Endodermal cell (in vitro differentiated cells): ENCODE data around the gene MON1A. TPM values are rescaled to one million over a fixed set of nuclear protein-coding genes. Genes with fewer than 3 reads are reported as not detected.

ENCODE experiments used
- DNase-seq: peaks from one replicate; pipeline ENCODE4 v3.0.0-alpha.2; 2017
- H3K27ac ChIP-seq: 2 replicates; pipeline ENCODE4 v1.5.1; 2013; ENCODE audit warnings: mild to moderate bottlenecking, low read depth, low read length, moderate library complexity
- H3K27me3 ChIP-seq: 2 replicates; pipeline ENCODE4 v1.6.1; 2013; ENCODE audit warnings: mild to moderate bottlenecking, low read length, moderate library complexity; ENCODE audit not compliant: insufficient read depth, control insufficient read depth, poor library complexity, severe bottlenecking
- H3K36me3 ChIP-seq: 2 replicates; pipeline ENCODE4 v1.7.0; 2013; ENCODE audit warnings: mild to moderate bottlenecking, low read length, moderate library complexity; ENCODE audit not compliant: control insufficient read depth, insufficient read depth
- H3K4me1 ChIP-seq: one replicate; pipeline ENCODE4 v1.7.0; 2013; ENCODE audit warnings: low read length; ENCODE audit not compliant: control insufficient read depth, insufficient read depth
- H3K4me3 ChIP-seq: 2 replicates; pipeline ENCODE4 v1.5.1; 2013; ENCODE audit warnings: mild to moderate bottlenecking, low read length, moderate library complexity
- H3K9ac ChIP-seq: 2 replicates; pipeline ENCODE4 v1.6.1; 2013; ENCODE audit warnings: mild to moderate bottlenecking, low read length, moderate library complexity; ENCODE audit not compliant: poor library complexity, severe bottlenecking; ENCODE audit errors: extremely low read depth
- H3K9me3 ChIP-seq: 2 replicates; pipeline ENCODE4 v1.6.1; 2013; ENCODE audit warnings: mild to moderate bottlenecking, low read length, moderate library complexity; ENCODE audit not compliant: control insufficient read depth
- H3K27ac Mint-ChIP-seq: 2 replicates; pipeline ENCODE4 v1.8.0; 2020; ENCODE audit warnings: mixed read lengths
- H3K27me3 Mint-ChIP-seq: 2 replicates; pipeline ENCODE4 v1.8.0; 2021; ENCODE audit warnings: mild to moderate bottlenecking, mixed read lengths; ENCODE audit not compliant: insufficient read depth
- H3K36me3 Mint-ChIP-seq: 2 replicates; pipeline ENCODE4 v1.8.0; 2020; ENCODE audit warnings: low read depth, mixed read lengths
- H3K4me1 Mint-ChIP-seq: 2 replicates; pipeline ENCODE4 v1.8.0; 2020; ENCODE audit warnings: mixed read lengths
- H3K4me3 Mint-ChIP-seq: 2 replicates; pipeline ENCODE4 v1.8.0; 2020; ENCODE audit warnings: mild to moderate bottlenecking, moderate library complexity, mixed read lengths
- H3K9me3 Mint-ChIP-seq: 2 replicates; pipeline ENCODE4 v1.8.0; 2020; ENCODE audit warnings: mild to moderate bottlenecking, mixed read lengths
- WGBS, 2 experiments: methylation state at CpG; one replicate each; pipeline versions ENCODE4 v1.1.5 to v1.1.7; 2013; ENCODE audit warnings: missing lambda C conversion rate in 2 of 2, mixed read lengths in 1 of 2; ENCODE audit not compliant: insufficient coverage in 1 of 2, insufficient read length in 1 of 2; 5-methylcytosine and 5-hydroxymethylcytosine counted together
- total RNA-seq, 2 donors: library from RNA; stranded (reverse); fragmentation: NEBNext Ultra II Directional in 1 of 2; extraction: Animal tissue kit (Norgen Biotek cat#: 25700) in 1 of 2; gene quantifications; 2 replicates in 1 of 2; 3 replicates in 1 of 2; pipeline ENCODE4 v1.2.1, GENCODE V29; 2021
- TF ChIP-seq, protein P1 (sequence below): fragments of 200-600 bp; sonication (generic); conservative IDR thresholded peaks from 2 replicates; pipeline ENCODE4 v1.5.0; 2021; ENCODE audit warnings: antibody characterized with exemption, mild to moderate bottlenecking

The MON1A gene
- total RNA-seq, 2 donors from 2014 or later = 4.1 to 6.2 TPM

DNA sequence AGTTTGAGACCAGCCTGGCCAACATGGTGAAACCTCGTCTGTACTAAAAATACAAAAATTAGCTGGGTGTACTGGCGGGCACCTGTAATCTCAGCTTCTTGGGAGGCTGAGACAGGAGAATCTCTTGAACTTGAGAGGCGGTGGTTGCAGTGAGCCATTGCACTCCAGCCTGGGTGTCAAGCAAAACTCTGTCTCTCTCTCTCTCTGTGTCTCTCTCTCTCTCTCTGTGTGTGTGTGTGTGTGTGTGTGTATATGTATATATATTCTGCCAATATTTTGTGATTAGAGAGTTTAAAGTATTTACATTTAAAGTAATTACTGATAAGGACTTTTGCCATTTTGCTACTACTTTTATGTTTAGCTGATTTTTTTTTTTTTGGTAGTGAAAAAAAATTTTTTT is 26.0 kb upstream of the MON1A start:
- Mint-ChIP-seq H3K4me1 (peaks cover 3% of the 10 kb centered on the region), H3K4me3 (no peak overlapping the region), H3K36me3 (peaks cover 13% of the 10 kb centered on the region), H3K9me3 (no peaks in the 10 kb centered on the region), H3K27ac (no peak overlapping the region), H3K27me3 (no peaks in the 10 kb centered on the region)
- DNase-seq = no peak
- H3K9me3 ChIP-seq = no peaks in the 10 kb centered on the region
- 94 to 100% methylated on average over 2 to 3 of the region's 3 CpGs for WGBS, 2 experiments
- peaks cover 5% of the 10 kb centered on the region for H3K36me3 ChIP-seq
- no peaks in the 10 kb centered on the region for H3K4me1 ChIP-seq
- no peak overlapping the region for H3K27ac ChIP-seq
- no peaks in the 10 kb centered on the region for H3K27me3 ChIP-seq
- H3K9ac ChIP-seq = no peak overlapping the region
- no peak overlapping the region for H3K4me3 ChIP-seq
- TF ChIP-seq, protein P1, sequence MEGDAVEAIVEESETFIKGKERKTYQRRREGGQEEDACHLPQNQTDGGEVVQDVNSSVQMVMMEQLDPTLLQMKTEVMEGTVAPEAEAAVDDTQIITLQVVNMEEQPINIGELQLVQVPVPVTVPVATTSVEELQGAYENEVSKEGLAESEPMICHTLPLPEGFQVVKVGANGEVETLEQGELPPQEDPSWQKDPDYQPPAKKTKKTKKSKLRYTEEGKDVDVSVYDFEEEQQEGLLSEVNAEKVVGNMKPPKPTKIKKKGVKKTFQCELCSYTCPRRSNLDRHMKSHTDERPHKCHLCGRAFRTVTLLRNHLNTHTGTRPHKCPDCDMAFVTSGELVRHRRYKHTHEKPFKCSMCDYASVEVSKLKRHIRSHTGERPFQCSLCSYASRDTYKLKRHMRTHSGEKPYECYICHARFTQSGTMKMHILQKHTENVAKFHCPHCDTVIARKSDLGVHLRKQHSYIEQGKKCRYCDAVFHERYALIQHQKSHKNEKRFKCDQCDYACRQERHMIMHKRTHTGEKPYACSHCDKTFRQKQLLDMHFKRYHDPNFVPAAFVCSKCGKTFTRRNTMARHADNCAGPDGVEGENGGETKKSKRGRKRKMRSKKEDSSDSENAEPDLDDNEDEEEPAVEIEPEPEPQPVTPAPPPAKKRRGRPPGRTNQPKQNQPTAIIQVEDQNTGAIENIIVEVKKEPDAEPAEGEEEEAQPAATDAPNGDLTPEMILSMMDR = no peak

DNA sequence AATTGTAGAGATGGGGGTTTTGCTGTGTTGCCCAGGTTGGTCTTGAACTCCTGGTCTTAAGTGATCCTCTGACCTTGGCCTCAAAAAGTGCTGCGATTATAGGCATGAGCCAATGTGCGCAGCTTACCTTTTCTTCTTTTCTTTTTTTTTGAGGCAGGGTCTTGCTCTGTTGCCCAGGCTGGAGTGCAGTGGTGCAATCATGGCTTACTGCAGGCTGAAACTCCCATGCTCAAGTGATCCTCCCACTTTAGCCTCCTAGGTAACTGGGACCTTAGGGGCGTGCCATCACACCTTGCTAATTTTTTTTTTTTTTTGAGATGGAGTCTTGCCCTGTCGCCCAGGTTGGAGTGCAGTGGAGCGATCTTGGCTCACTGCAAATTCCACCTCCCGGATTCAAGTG is 23.3 kb upstream of the MON1A start:
- Histone ChIP-seq H3K4me1 (no peaks in the 10 kb centered on the region), H3K27ac (no peak overlapping the region), H3K4me3 (no peak overlapping the region), H3K9me3 (no peaks in the 10 kb centered on the region), H3K36me3 (no peaks in the 10 kb centered on the region), H3K9ac (no peak overlapping the region), H3K27me3 (no peaks in the 10 kb centered on the region)
- Mint-ChIP-seq H3K4me1 (no peaks in the 10 kb centered on the region), H3K4me3 (no peak overlapping the region), H3K27ac (no peak overlapping the region), H3K27me3 (no peaks in the 10 kb centered on the region), H3K9me3 (no peaks in the 10 kb centered on the region), H3K36me3 (peaks cover 4% of the 10 kb centered on the region)
- no peak for DNase-seq
- TF ChIP-seq, protein P1 = no peak
- 95 to 98% methylated on average over 4 to 6 of the region's 6 CpGs for WGBS, 2 experiments

DNA sequence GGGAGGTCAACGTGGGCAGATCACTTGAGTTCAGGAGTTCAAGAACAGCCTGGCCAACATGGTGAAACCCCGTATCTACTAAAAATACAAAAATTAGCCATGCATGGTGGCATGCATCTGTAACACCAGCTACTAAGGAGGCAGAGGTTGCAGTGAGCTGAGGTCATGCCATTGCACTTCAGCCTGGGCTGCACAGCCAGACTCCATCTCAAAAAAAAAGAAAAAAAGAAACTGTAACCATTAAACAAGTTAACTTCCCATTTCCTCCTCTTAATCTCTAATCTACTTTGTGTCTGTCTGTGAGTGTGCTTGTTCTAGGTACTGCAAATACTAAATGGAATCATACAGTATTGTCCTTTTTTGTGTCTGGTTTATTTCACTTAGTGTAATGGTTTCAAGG is 13.0 kb upstream of the MON1A start:
- Mint-ChIP-seq H3K9me3 (no peaks in the 10 kb centered on the region), H3K4me3 (no peak overlapping the region), H3K27me3 (no peaks in the 10 kb centered on the region), H3K4me1 (no peaks in the 10 kb centered on the region), H3K36me3 (peaks cover 21% of the 10 kb centered on the region), H3K27ac (no peak overlapping the region)
- Histone ChIP-seq H3K9me3 (no peaks in the 10 kb centered on the region), H3K27me3 (no peaks in the 10 kb centered on the region), H3K4me3 (no peak overlapping the region), H3K9ac (no peak overlapping the region), H3K27ac (no peak overlapping the region), H3K4me1 (no peaks in the 10 kb centered on the region), H3K36me3 (peaks cover 24% of the 10 kb centered on the region)
- TF ChIP-seq, protein P1 = no peak
- no peak for DNase-seq
- 97 to 100% methylated on average over 2 of the region's 2 CpGs for WGBS, 2 experiments
